Gastrocnemius medialis (tissue), 4 donors: ENCODE results near the gene ACLY.

ENCODE experiments used
- CTCF ChIP-seq, 5 experiments: fragments of 450-650 bp in 3 of 5; fragments of 200-600 bp in 2 of 5; sonication (generic) in 2 of 5; IDR thresholded peaks in 4 of 5; conservative IDR thresholded peaks in 1 of 5; 1 replicate in 4 of 5; 2 replicates in 1 of 5; pipeline ENCODE4 v1.5.1; 2016 to 2019; ENCODE audit warnings: antibody characterized with exemption in 5 of 5, mild to moderate bottlenecking in 3 of 5, moderate library complexity in 3 of 5
- POLR2A ChIP-seq, 2 donors: fragments of 450-650 bp; IDR thresholded peaks; one replicate each; pipeline ENCODE4 v1.6.1; 2017; ENCODE audit warnings: antibody characterized with exemption in 2 of 2, mild to moderate bottlenecking in 2 of 2, moderate library complexity in 2 of 2

- TF ChIP-seq CTCF (IDR thresholded peaks at IDR 0.05 in 4 of 5, conservative IDR thresholded peaks at IDR 0.05 in 1 of 5) (no peak), POLR2A (IDR thresholded peaks at IDR 0.05) (no peak)
Observed at GRCh38 chr17:41818024-41818423, 100.7 kb downstream of the ACLY start.
